Fibroblast of lung (primary cell): Measurements from ENCODE around the gene C16orf96.

ENCODE experiments used
- EZH2 ChIP-seq: IDR thresholded peaks from 2 replicates; pipeline ENCODE4 v1.5.1; 2012; ENCODE audit warnings: low read length, control low read depth, mild to moderate bottlenecking; ENCODE audit errors: missing control alignments
- TF ChIP-seq, protein P1 (sequence below), 2 donors: IDR thresholded peaks in 1 of 2; conservative IDR thresholded peaks in 1 of 2; 1 replicate in 1 of 2; 2 replicates in 1 of 2; pipeline ENCODE4 v1.5.1; 2011 to 2012; ENCODE audit warnings: low read length in 2 of 2, control low read depth in 1 of 2, inconsistent platforms in 1 of 2, low read depth in 1 of 2, mild to moderate bottlenecking in 1 of 2

DNA sequence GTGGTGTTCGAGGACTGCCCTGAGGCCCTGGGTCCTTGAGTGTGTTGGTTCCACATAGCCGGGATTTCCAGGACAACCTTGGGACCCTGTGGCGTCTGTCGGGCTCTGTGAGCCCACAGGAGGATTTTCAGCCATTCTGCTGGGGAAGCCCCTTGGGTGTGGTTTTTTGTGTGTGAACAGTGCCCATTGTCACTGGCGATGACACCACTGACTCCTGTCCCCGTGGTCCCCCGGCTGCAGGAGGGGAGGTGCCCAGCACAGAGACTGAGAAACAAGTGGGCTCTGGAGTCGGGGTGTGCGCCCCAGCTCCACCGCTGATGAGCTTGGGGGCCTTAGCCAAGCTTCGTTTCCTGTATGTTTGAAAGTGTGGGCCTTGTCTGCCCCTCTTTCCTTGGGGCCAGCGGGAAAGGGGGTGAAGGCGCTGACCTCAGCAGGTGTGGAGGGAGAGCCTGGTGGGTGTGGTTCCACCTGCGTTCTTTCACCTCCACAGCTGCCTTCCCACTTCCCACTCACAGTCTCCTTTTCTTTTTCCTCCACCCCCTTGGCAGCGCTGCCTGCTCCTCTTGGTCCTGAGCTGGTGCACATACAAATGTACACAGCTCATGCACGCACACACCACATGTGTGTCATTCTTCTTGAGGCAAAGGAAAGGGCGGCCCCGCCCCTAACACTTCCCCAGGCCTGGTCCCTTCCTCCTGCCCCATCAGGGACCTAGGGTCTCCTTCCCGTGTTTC is 84.6 kb downstream of the C16orf96 start:
- TF ChIP-seq, protein P1, sequence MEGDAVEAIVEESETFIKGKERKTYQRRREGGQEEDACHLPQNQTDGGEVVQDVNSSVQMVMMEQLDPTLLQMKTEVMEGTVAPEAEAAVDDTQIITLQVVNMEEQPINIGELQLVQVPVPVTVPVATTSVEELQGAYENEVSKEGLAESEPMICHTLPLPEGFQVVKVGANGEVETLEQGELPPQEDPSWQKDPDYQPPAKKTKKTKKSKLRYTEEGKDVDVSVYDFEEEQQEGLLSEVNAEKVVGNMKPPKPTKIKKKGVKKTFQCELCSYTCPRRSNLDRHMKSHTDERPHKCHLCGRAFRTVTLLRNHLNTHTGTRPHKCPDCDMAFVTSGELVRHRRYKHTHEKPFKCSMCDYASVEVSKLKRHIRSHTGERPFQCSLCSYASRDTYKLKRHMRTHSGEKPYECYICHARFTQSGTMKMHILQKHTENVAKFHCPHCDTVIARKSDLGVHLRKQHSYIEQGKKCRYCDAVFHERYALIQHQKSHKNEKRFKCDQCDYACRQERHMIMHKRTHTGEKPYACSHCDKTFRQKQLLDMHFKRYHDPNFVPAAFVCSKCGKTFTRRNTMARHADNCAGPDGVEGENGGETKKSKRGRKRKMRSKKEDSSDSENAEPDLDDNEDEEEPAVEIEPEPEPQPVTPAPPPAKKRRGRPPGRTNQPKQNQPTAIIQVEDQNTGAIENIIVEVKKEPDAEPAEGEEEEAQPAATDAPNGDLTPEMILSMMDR (conservative IDR thresholded peaks at IDR 0.05 in 1 of 2, IDR thresholded peaks at IDR 0.05 in 1 of 2; ENCODE audit: low read depth in 1 of 2, low read length in 2 of 2) = no peak
- TF ChIP-seq EZH2 = no peak
